OCI-LY3 (cell line): ENCODE measurements around the gene EIF4EBP3.
"Not testable (repeated sequence)": the region's sequence is repeated elsewhere in the genome, so short reads cannot be mapped to it uniquely, and the experiment has no call there.

Experiments used
- H2AFZ ChIP-seq: fragments of 200-600, 300-600 bp; shearing (Covaris generic); 2 replicates; pipeline ENCODE4 v1.6.0; 2014; ENCODE audit warnings: antibody characterized with exemption, low read depth, low read length
- H3K27ac ChIP-seq: fragments of 200-600, 300-600 bp; sonication (generic); 2 replicates; pipeline ENCODE4 v1.5.1; 2014; ENCODE audit warnings: mild to moderate bottlenecking, low read length, moderate library complexity, mixed read lengths
- H3K27me3 ChIP-seq: fragments of 200-600, 300-600 bp; sonication (generic); 2 replicates; pipeline ENCODE4 v1.6.1; 2014; ENCODE audit warnings: low read depth, low read length, mixed read lengths
- H3K36me3 ChIP-seq: fragments of 200-600, 300-600 bp; sonication (generic); replicated peaks from 2 replicates; pipeline ENCODE3; 2014; ENCODE audit warnings: low read depth, low read length, mixed read lengths
- H3K4me1 ChIP-seq: fragments of 300-600, 200-600 bp; sonication (generic); 2 replicates; pipeline ENCODE4 v1.6.1; 2014; ENCODE audit warnings: low read length, mixed read lengths
- H3K4me2 ChIP-seq: fragments of 200-600, 300-600 bp; sonication (generic); 2 replicates; pipeline ENCODE4 v1.6.1; 2014; ENCODE audit warnings: low read length, mixed read lengths
- H3K4me3 ChIP-seq: fragments of 300-600, 200-600 bp; sonication (generic); 2 replicates; pipeline ENCODE4 v1.5.1; 2014; ENCODE audit warnings: antibody characterized with exemption, mild to moderate bottlenecking, low read length, moderate library complexity
- H3K79me2 ChIP-seq: fragments of 300-600, 200-600 bp; shearing (Covaris generic); 2 replicates; pipeline ENCODE4 v1.6.1; 2014; ENCODE audit warnings: mild to moderate bottlenecking, low read length, mixed read lengths
- H3K9ac ChIP-seq: fragments of 300-600, 200-600 bp; shearing (Covaris generic); 2 replicates; pipeline ENCODE4 v1.6.0; 2014; ENCODE audit warnings: mild to moderate bottlenecking, low read length, moderate library complexity
- H3K9me3 ChIP-seq: fragments of 200-600, 300-600 bp; shearing (Covaris generic); 2 replicates; pipeline ENCODE4 v1.6.1; 2014; ENCODE audit warnings: low read length, mixed read lengths; ENCODE audit not compliant: insufficient read depth
- H4K20me1 ChIP-seq: fragments of 200-600, 300-600 bp; sonication (generic); 2 replicates; pipeline ENCODE4 v1.6.1; 2016; ENCODE audit warnings: low read length, mixed read lengths; ENCODE audit not compliant: insufficient read depth
- CTCF ChIP-seq: fragments of 200-600, 300-600 bp; sonication (generic); IDR thresholded peaks from 2 replicates; pipeline ENCODE4 v1.5.1; 2014; ENCODE audit warnings: antibody characterized with exemption, low read length, low read depth
- EZH2phosphoT487 ChIP-seq: fragments of 200-600 bp; shearing (Covaris generic); IDR thresholded peaks from 2 replicates; pipeline ENCODE4 v1.6.1; 2018; ENCODE audit warnings: antibody characterized with exemption, mixed run types, low read depth

Gene EIF4EBP3

GRCh38 chr5:140588311-140589070 is 41.0 kb downstream of the EIF4EBP3 start:
- no peak overlapping the region for H3K4me2 ChIP-seq
- H3K27me3 ChIP-seq = no peaks in the 10 kb centered on the region
- no peaks in the 10 kb centered on the region for H4K20me1 ChIP-seq
- H3K79me2 ChIP-seq = no peaks in the 10 kb centered on the region
- no peak overlapping the region for H3K9ac ChIP-seq
- no peak overlapping the region for H3K4me3 ChIP-seq
- no peak overlapping the region for H2AFZ ChIP-seq
- H3K36me3 ChIP-seq = no peaks in the 10 kb centered on the region
- H3K4me1 ChIP-seq = no peaks in the 10 kb centered on the region
- H3K9me3 ChIP-seq = no peaks in the 10 kb centered on the region
- TF ChIP-seq EZH2phosphoT487 (no peak), CTCF (no peak)
- no peak overlapping the region for H3K27ac ChIP-seq

GRCh38 chr5:140590861-140591260 is 43.4 kb downstream of the EIF4EBP3 start:
- H3K4me2 ChIP-seq = no peak overlapping the region
- no peaks in the 10 kb centered on the region for H4K20me1 ChIP-seq
- H3K4me1 ChIP-seq = no peaks in the 10 kb centered on the region
- H3K4me3 ChIP-seq = no peak overlapping the region
- no peak overlapping the region for H2AFZ ChIP-seq
- TF ChIP-seq CTCF (no peak), EZH2phosphoT487 (no peak)
- H3K27me3 ChIP-seq = no peaks in the 10 kb centered on the region
- no peaks in the 10 kb centered on the region for H3K9me3 ChIP-seq
- no peaks in the 10 kb centered on the region for H3K79me2 ChIP-seq
- H3K27ac ChIP-seq = no peak overlapping the region
- no peaks in the 10 kb centered on the region for H3K36me3 ChIP-seq
- H3K9ac ChIP-seq = no peak overlapping the region

- TF ChIP-seq EZH2phosphoT487 = no peak
- Histone ChIP-seq H2AFZ (no peak overlapping the region), H3K27ac (no peak overlapping the region), H3K9me3 (no peaks in the 10 kb centered on the region), H3K4me3 (no peak overlapping the region), H3K79me2 (no peaks in the 10 kb centered on the region), H3K4me2 (no peak overlapping the region), H3K27me3 (no peaks in the 10 kb centered on the region), H3K9ac (no peak overlapping the region), H3K36me3 (no peaks in the 10 kb centered on the region), H3K4me1 (no peaks in the 10 kb centered on the region), H4K20me1 (no peaks in the 10 kb centered on the region)
These were observed 44.4 kb downstream of the EIF4EBP3 start for GRCh38 chr5:140591747-140592372.

- not testable (repeated sequence) for H4K20me1 ChIP-seq, H3K9me3 ChIP-seq, H3K4me1 ChIP-seq, H2AFZ ChIP-seq, H3K4me2 ChIP-seq, H3K9ac ChIP-seq, H3K27me3 ChIP-seq, H3K36me3 ChIP-seq, H3K4me3 ChIP-seq, H3K79me2 ChIP-seq, H3K27ac ChIP-seq
These were observed 45.6 kb downstream of the EIF4EBP3 start for GRCh38 chr5:140593070-140593469.

GRCh38 chr5:140594169-140594568 is 46.7 kb downstream of the EIF4EBP3 start:
- Histone ChIP-seq H2AFZ (no peak overlapping the region), H3K4me1 (no peaks in the 10 kb centered on the region), H3K27ac (no peak overlapping the region), H3K4me2 (no peak overlapping the region), H3K4me3 (no peak overlapping the region), H3K9ac (no peak overlapping the region), H4K20me1 (no peaks in the 10 kb centered on the region), H3K36me3 (no peaks in the 10 kb centered on the region), H3K79me2 (no peaks in the 10 kb centered on the region), H3K27me3 (no peaks in the 10 kb centered on the region), H3K9me3 (no peaks in the 10 kb centered on the region)
- TF ChIP-seq CTCF (no peak), EZH2phosphoT487 (no peak)
